Activated CD4-positive, CD25-positive, alpha-beta regulatory T cell (primary cell): Measurements from ENCODE around the gene FKBP7.
"Not testable (repeated sequence)": the region's sequence is repeated elsewhere in the genome, so short reads cannot be mapped to it uniquely, and the experiment has no call there.

Source experiments
- DNase-seq, 4 experiments: peaks; one replicate each; lab custom pipeline; 2025; lab: John Stamatoyannopoulos, UW

FKBP7 gene

GRCh38 chr2:178485356-178485755 lies 7.0 kb upstream of the FKBP7 start:
- DNase-seq, result no peak

- DNase-seq, result no peak
Measured at GRCh38 chr2:178484245-178485041, 6.0 kb upstream of the FKBP7 start.

- DNase-seq, result no peak
Measured at GRCh38 chr2:178482437-178482836, 4.0 kb upstream of the FKBP7 start.

- peak; percentile 21 to 48 (median 38) for DNase-seq
Measured at GRCh38 chr2:178480227-178481181, 2.1 kb upstream of the FKBP7 start, which contains the start of gene PLEKHA3. Gene PLEKHA3, plus strand, starts transcription at chr2:178480457. Its CDS starts 413 bp downstream, at chr2:178480870.

- DNase-seq, result no peak
Measured at GRCh38 chr2:178479758-178480226, 1.4 kb upstream of the FKBP7 start.

- DNase-seq, result no peak
Measured at GRCh38 chr2:178479275-178479616, 846 bp upstream of the FKBP7 start.

- DNase-seq, result no peak
Measured at GRCh38 chr2:178478130-178478438, 316 bp downstream of the FKBP7 start.

GRCh38 chr2:178477443-178478129 lies 814 bp downstream of the FKBP7 start:
- DNase-seq, result no peak

GRCh38 chr2:178476477-178476876 lies 1.9 kb downstream of the FKBP7 start:
- no peak for DNase-seq

GRCh38 chr2:178474560-178474959 lies 3.8 kb downstream of the FKBP7 start:
- DNase-seq, result no peak

- DNase-seq, result no peak
Measured at GRCh38 chr2:178473931-178474330, 4.5 kb downstream of the FKBP7 start.

- DNase-seq, result no peak
Measured at GRCh38 chr2:178473373-178473772, 5.0 kb downstream of the FKBP7 start.

GRCh38 chr2:178471313-178471712 lies 7.1 kb downstream of the FKBP7 start:
- DNase-seq, result not testable (repeated sequence)

- DNase-seq, result no peak
Measured at GRCh38 chr2:178469219-178469849, 9.1 kb downstream of the FKBP7 start.

GRCh38 chr2:178457390-178457886 lies 21.0 kb downstream of the FKBP7 start:
- DNase-seq, result no peak

GRCh38 chr2:178455947-178456346 lies 22.5 kb downstream of the FKBP7 start:
- DNase-seq, result no peak

- no peak for DNase-seq
Measured at GRCh38 chr2:178452870-178453269, 25.5 kb downstream of the FKBP7 start.

- no peak for DNase-seq
Measured at GRCh38 chr2:178452334-178452733, 26.1 kb downstream of the FKBP7 start.

GRCh38 chr2:178450774-178451525 lies 27.4 kb downstream of the FKBP7 start, which contains the start of the genes PJVK and PRKRA:
Gene PJVK, plus strand, starts transcription at chr2:178451378. Its CDS starts 2,032 bp downstream, at chr2:178453410.
Gene PRKRA, minus strand, starts transcription at chr2:178451175. Its CDS starts 145 bp downstream, at chr2:178451030.
- peak; percentile 87 to 94 (median 92) for DNase-seq

GRCh38 chr2:178450524-178450773 lies 28.0 kb downstream of the FKBP7 start:
- DNase-seq, result peak in 3 of 4 experiments; percentile 61 to 68 (median 63)
